GM19193 (cell line): ENCODE measurements around the gene INSYN2A.

Experiments used
- POLR2A ChIP-seq: IDR thresholded peaks from 4 replicates; pipeline ENCODE4 v1.6.1; 2011; ENCODE audit not compliant: insufficient read depth, insufficient read length; ENCODE audit errors: extremely low read depth

INSYN2A gene

DNA sequence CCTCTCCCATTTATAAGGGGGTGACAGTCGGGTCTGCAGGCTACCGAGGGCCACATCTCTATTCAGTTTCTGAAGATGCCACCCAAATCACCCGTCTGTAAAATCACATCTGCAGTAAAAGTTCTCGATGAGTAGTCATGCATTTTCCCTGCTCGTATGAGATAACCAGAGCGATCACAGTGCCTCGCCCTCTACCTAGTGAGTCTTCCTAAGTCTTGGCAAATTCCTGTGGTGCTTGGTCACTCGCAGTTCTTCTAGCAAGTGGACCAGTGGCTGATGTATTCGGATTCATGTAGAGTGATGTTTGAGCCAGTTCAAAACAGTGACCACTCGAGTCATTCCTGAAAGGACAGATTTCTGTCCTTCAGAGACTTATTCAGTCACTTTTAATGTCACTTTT, 44.9 kb downstream of the INSYN2A start:
- no peak for TF ChIP-seq POLR2A

DNA sequence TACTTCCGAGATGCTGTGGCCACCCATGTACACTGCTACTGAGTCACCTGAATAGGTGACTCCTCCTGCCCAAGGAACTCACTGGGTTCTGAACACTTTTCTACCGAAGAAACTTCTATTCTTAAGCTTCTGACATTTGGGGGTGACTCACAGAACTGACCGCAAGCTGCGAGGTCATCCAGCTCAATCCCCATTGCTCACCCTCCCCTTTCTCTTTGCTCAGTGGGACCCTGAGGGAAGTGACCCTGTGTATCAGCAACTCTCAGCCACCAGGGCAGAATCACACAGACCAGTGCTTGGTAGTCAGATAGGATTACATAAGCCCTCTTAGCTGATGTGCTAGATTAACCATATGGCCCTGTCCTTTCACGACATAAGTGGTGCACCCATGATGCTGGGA, 46.3 kb downstream of the INSYN2A start:
- no peak for TF ChIP-seq POLR2A

DNA sequence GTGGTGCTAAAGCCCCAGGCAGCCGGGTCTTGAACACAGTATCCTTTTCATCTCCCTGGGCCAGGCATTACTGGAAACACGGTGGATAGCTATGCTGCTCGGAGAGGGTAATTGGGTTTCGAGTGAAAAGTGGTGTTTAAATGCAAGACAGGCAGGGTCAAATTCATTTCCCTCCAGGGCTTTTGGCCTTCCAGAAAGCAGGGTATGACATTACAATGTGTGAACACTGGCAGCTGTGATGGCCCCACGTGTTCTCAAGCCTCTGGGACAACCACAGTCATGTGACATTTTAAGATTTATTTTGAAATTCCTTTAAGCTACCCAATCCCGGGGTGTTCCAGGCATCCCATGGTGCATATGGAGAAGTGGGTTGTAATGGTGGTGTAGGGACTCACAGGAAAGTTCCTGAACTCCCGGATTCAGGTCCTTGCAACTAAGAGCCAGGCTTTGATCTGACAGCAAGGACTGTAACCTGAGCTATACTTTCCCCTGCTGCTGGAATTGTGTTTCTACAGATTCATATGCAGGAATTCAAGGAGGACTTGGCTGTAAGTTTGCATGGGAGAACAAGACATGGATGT, 46.8 kb downstream of the INSYN2A start:
- TF ChIP-seq POLR2A, result no peak

DNA sequence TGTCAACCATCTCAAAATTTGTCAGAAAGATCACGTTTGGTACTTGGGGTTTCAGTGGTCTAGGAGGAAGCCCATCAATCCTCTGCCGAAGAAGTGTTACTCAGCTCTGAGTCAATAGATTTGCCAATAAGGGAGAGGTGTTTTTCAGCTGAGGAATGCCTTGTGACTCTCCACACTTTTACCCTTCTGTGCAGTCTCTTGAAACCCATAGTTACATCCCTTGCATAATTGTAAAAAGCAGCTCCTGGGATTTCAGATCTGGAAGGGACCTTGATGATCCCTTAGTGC, 47.5 kb downstream of the INSYN2A start:
- TF ChIP-seq POLR2A, result no peak

DNA sequence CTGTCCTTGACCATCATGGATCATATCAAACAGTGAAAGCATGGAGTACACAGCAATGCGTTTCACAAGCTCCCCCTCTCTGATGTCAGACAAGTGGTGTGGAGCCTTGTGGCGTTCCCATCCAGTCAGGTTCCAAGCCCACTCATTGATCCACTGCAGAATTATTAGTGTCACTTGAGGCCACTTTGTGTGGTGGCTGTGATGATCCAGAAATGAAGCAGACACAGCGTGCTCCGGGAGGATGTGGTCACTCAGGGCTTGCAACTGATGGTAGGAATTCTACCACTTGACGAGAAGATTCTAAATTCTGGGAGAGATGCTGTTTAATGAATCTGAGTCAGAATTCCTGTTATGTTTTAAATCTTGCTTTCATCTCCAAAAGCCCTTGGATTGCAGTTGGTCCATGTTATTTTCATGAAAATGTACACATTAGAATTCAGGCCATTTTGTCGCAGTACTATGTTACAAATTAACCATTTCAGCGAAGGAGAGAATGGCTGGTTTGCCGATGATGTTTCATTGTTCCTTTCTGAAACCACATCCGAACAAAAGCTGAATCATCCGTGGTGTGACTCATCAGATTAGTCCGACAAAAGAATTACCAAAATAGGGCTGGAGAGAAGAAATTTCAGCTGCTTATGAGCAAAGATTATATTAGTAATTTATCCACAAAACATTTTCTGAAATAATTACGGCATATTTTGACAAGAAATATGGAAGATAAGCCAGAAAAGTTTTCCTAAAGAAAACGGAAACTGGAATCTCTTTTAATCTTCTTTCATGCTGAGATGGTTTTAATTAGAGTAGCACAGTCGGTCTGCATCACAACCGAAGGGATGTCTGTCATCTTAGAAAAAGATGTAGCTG, 48.1 kb downstream of the INSYN2A start:
- TF ChIP-seq POLR2A, result no peak

DNA sequence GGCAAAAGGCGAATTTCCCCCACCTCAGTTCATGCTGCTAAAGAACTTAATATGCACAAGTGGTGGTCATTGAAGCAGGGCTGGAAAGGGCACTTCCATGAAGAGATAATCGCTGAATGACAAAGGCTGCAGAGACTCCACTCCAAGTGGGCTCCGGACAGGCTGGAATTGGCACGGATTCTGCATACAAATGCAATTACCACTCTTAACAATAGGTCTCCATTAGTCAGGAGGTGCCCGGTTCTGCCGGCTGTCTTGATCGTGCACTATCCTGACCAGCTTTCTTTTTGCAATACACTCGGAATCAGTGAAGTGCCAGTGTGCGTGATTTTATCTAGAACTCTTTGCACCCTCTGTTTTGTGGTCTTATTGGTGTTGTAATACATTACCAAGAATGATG, 49.7 kb downstream of the INSYN2A start:
- TF ChIP-seq POLR2A, result no peak
